Activated CD4-positive, alpha-beta memory T cell treated with anti-CD3 and anti-CD28 coated beads for 36 hours (primary cell): ENCODE results near the gene OLFML2A. TPM values are rescaled to one million over a fixed set of nuclear protein-coding genes. Genes with fewer than 3 reads are reported as not detected.
"Not testable (repeated sequence)": the region's sequence is repeated elsewhere in the genome, so short reads cannot be mapped to it uniquely, and the experiment has no call there.

Source experiments
- CTCF ChIA-PET: fragments of 350-600 bp; sonication (Branson Sonifier 250); formaldehyde crosslinking; loops from one replicate; lab custom pipeline; 2021; ENCODE audit warnings: antibody characterized with exemption, inconsistent platforms; lab: Charles Lee
- POLR2A ChIA-PET: fragments of 350-600 bp; sonication (Branson Sonifier 250); formaldehyde crosslinking; loops from one replicate; lab custom pipeline; 2021; ENCODE audit warnings: antibody characterized with exemption; lab: Charles Lee
- DNase-seq: peaks from one replicate; pipeline ENCODE4 v3.0.0-alpha.2; 2020
- H3K27ac Mint-ChIP-seq: one replicate; pipeline ENCODE4 v1.8.0; 2021; ENCODE audit warnings: mixed read lengths
- H3K27me3 Mint-ChIP-seq: one replicate; pipeline ENCODE4 v1.8.0; 2021; ENCODE audit warnings: mixed read lengths
- H3K36me3 Mint-ChIP-seq: one replicate; pipeline ENCODE4 v1.8.0; 2021; ENCODE audit warnings: mixed read lengths
- H3K4me1 Mint-ChIP-seq: one replicate; pipeline ENCODE4 v1.8.0; 2021; ENCODE audit warnings: low read depth, mixed read lengths
- H3K4me3 Mint-ChIP-seq: one replicate; pipeline ENCODE4 v1.8.0; 2021; ENCODE audit warnings: mild to moderate bottlenecking, mixed read lengths
- H3K9me3 Mint-ChIP-seq: one replicate; pipeline ENCODE4 v1.8.0; 2021; ENCODE audit warnings: mixed read lengths
- intact Hi-C: fragments of 100-400 bp; cut with micrococcal nuclease; formaldehyde crosslinking; loops from one replicate; pipeline ENCODE4 v1.15.1; 2023
- total RNA-seq, 2 experiments: library from RNA; stranded (reverse); gene quantifications; one replicate each; pipeline ENCODE4 v1.2.3, GENCODE V29; 2021

The OLFML2A gene
- total RNA-seq: not detected

DNA sequence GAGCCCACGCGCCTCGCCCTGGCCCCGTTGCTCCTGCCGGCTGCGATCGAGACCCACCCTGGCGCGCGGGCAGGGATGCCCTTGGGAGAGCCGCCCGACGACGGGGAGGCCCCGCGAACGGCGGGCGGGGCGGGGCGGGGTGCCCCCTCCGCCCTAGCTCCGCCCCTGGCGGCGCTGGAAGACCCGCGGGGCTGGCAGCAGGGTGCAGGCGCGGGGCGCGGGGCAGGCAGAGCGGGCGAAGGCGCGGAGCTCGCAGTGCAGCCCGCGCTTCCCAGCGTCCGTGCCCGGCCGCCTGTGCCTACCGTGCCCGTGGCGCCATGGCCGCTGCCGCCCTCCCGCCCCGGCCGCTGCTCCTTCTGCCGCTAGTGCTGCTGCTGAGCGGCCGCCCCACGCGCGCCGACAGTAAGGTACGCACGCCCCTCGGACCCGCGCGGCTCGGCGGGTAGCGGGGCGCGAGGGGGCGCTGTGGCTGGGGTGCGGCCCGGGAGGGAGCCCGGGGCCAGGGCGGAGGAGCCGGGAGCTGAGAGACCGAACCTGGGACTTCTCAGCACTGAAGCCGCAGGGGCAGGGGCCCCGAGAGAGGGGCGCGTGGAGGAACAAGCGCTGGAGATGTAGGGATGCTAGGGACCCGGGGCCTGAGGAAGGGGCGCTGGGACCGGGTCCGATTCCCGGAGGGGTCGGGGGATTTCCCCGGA, at the start of gene OLFML2A:
OLFML2A (plus strand) TSS at position 180 of the 695 bp plus-strand sequence; CDS start at position 318, 138 bp downstream.
- intact Hi-C loops: no loop called here
- Mint-ChIP-seq H3K36me3 (no peaks in the 10 kb centered on the region), H3K4me1 (peaks cover 28% of the 10 kb centered on the region), H3K4me3 (peak within 1 kb of the TSS; percentile 60), H3K9me3 (no peaks in the 10 kb centered on the region), H3K27me3 (peaks cover 38% of the 10 kb centered on the region), H3K27ac (no peak within 1 kb of the TSS)
- peak; percentile 19 for DNase-seq
- POLR2A ChIA-PET: interaction anchor here (0.6 kb wide), 1 partner anchor 890 kb away, joined by 4 read pairs; no protein-coding TSS in a partner anchor
- CTCF ChIA-PET: interaction anchor here (0.6 to 15.7 kb wide), 6 partner anchors 8 to 154 kb away, joined by 3 to 530 read pairs (median 5); partner anchors contain the start of gene WDR38

DNA sequence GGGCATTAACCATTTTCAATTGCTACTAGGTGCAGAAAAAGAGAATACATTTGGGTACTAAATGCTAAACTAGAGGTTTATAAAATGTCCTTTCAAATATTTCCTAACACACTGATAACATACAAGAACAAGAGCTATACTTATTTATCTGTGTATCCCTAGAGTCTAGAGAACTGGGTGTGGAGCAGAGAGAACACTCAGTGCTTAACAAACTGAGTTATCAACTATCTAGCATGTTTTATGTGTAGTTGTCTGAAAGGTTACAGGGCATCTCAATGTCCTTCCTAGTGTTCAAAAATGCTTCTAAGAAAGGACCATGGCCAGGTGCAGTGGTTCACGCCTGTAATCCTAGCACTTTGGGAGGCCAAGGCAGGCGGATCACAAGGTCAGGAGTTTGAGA, 46.2 kb upstream of the OLFML2A start:
- POLR2A ChIA-PET: no interaction called here
- intact Hi-C loops: no loop called here
- Mint-ChIP-seq H3K27me3 (peaks cover 6% of the 10 kb centered on the region), H3K4me3 (no peak overlapping the region), H3K9me3 (no peaks in the 10 kb centered on the region), H3K27ac (no peak overlapping the region), H3K36me3 (no peaks in the 10 kb centered on the region), H3K4me1 (peaks cover 20% of the 10 kb centered on the region)
- DNase-seq: no peak
- CTCF ChIA-PET: no interaction called here

DNA sequence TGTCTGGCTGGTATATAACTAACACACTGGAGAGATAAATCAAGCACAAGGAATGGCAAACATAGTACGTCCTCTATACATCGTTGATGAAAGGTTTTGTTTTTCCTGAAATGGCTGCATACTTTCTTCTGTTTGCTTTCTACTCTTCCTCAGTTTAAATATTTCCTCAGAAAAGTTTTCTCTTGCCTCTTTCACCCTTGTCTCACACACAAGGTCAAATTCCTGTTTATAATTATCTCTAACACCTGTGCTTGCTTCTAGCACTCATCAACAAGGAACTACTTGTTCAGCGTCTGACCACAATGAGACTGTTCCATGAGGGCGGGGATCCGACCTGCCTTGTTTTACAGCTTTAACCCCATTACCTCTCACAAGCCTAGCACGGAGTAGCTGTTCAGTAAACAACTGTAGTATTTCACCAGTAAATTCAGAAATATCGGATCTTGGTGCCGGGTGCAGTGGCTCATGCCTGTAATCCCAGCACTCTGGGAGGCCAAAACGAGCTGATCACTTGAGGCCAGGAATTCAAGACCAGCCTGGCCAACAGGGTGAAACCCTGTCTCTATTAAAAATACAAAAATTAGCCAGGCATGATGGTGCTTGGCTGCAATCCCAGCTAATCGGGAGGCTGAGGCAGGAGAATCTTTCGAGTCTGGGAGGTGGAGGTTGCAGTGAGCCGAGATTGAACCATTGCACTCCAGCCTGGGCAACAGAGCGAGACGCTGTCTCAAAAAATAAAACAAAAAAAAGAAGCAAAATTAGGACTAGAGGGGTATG, 42.8 kb upstream of the OLFML2A start:
- intact Hi-C loops: loop anchor here (2.0 kb wide), 1 partner anchor 21 kb away; no protein-coding TSS in a partner anchor
- DNase-seq: no peak
- peaks cover 17% of the 10 kb centered on the region for H3K4me1 Mint-ChIP-seq
- POLR2A ChIA-PET: no interaction called here
- no peaks in the 10 kb centered on the region for H3K36me3 Mint-ChIP-seq
- H3K27ac Mint-ChIP-seq: no peak overlapping the region
- peaks cover 9% of the 10 kb centered on the region for H3K27me3 Mint-ChIP-seq
- CTCF ChIA-PET: interaction anchor here (1.1 to 1.8 kb wide), 4 partner anchors 10 to 119 kb away, joined by 3 to 5 read pairs (median 4); partner anchors contain the start of gene WDR38
- H3K9me3 Mint-ChIP-seq: no peaks in the 10 kb centered on the region
- H3K4me3 Mint-ChIP-seq: no peak overlapping the region

DNA sequence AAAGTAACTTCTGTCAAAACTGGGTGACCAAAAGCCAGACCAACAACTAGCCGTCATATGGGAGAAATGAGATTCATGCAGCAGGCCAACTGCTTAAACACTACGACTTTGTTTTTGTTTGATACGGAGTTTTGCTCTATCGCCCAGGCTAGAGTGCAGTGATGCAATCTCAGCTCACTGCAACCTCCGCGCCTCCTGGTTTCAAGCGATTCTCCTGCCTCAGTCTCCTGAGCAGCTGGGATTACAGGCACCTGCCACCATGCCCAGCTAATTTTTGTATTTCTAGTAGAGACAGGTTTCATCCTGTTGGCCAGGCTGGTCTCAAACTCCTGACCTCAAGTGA, 42.2 kb upstream of the OLFML2A start:
- H3K27me3 Mint-ChIP-seq, H3K27ac Mint-ChIP-seq, H3K36me3 Mint-ChIP-seq, DNase-seq, H3K4me3 Mint-ChIP-seq, H3K9me3 Mint-ChIP-seq, POLR2A ChIA-PET: not testable (repeated sequence)
- intact Hi-C loops: loop anchor here (2.0 kb wide), 1 partner anchor 20 kb away; no protein-coding TSS in a partner anchor
- CTCF ChIA-PET: interaction anchor here (1.1 to 1.8 kb wide), 4 partner anchors 11 to 119 kb away, joined by 3 to 5 read pairs (median 4); partner anchors contain the start of gene WDR38
- peaks cover 17% of the 10 kb centered on the region for H3K4me1 Mint-ChIP-seq

DNA sequence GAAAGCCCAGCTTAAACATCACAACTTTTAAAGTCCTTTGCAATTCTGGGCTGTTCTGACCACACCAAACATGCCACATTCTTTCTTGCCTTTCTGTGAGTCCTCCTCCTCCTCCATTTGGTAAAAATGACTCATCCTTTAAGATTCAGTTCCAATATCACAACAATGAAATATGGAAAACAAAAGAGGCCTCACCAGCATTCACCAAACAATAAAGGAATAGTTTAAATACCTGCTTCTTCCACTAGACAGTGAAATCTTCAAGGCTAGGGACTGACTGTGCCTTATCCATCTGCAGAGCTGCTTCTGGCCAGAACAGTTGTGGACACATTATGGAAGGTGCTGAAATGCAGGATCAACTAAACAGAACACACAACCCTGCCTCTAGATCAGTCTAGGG, 41.8 kb upstream of the OLFML2A start:
- no peak overlapping the region for H3K4me3 Mint-ChIP-seq
- POLR2A ChIA-PET: no interaction called here
- intact Hi-C loops: loop anchor here (2.0 kb wide), 1 partner anchor 20 kb away; no protein-coding TSS in a partner anchor

DNA sequence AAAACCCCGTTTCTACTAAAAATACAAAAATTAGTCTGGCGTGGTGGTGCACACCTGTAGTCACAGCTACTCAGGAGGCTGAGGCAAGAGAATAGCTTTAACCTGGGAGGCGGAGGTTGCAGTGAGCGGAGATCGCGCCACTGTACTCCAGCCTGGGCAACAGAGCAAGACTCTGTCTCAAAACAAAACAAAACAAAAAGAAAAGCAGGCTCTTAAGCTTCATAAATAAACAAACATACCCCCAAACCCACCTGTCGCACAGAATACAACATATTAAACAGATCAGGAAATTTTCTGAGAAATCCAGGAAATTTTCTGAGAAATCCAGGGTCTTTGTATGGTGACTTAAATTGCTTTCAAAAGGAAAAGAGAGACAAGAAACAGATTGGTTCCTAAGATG, 38.9 kb upstream of the OLFML2A start:
- H3K27me3 Mint-ChIP-seq, H3K36me3 Mint-ChIP-seq, intact Hi-C loops, H3K4me3 Mint-ChIP-seq, DNase-seq, H3K9me3 Mint-ChIP-seq, H3K27ac Mint-ChIP-seq, POLR2A ChIA-PET: not testable (repeated sequence)
- CTCF ChIA-PET: interaction anchor here (1.3 kb wide), 1 partner anchor 26 kb away, joined by 3 read pairs; no protein-coding TSS in a partner anchor
- H3K4me1 Mint-ChIP-seq: peaks cover 17% of the 10 kb centered on the region

More for the DNA sequence above, 41.8 kb upstream of the OLFML2A start:
- CTCF ChIA-PET: interaction anchor here (1.7 to 1.8 kb wide), 2 partner anchors 11 to 23 kb away, joined by 4 to 5 read pairs; no protein-coding TSS in a partner anchor
- no peak for DNase-seq
- Mint-ChIP-seq H3K9me3 (no peaks in the 10 kb centered on the region), H3K27me3 (peaks cover 9% of the 10 kb centered on the region), H3K4me1 (peaks cover 17% of the 10 kb centered on the region), H3K27ac (peak overlapping the region; percentile 34), H3K36me3 (no peaks in the 10 kb centered on the region)

DNA sequence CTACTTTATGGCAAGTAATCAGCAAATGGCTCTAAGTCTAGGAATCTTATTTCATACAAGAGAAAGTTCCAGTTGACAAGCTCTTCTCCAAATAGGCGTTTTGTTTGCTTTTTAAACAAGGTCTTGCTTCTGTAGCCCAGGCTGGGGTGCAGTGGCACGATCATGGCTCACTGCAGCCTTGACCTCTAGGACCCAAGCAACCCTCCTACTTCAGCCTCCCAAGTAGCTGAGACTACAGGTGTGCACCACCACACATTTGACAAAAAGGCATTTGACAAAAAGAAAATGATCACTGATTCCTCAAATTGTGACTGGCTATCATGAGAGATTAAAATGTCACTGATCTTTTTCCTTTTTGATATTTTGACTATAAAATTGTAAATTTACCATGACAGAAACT, 37.6 kb upstream of the OLFML2A start:
- no peak overlapping the region for H3K27ac Mint-ChIP-seq
- H3K36me3 Mint-ChIP-seq: no peaks in the 10 kb centered on the region
- POLR2A ChIA-PET: interaction anchor here (0.5 kb wide), 1 partner anchor 681 kb away, joined by 3 read pairs; no protein-coding TSS in a partner anchor
- intact Hi-C loops: no loop called here
- H3K27me3 Mint-ChIP-seq: peaks cover 2% of the 10 kb centered on the region
- H3K9me3 Mint-ChIP-seq: no peaks in the 10 kb centered on the region
- CTCF ChIA-PET: interaction anchor here (1.3 kb wide), 1 partner anchor 28 kb away, joined by 3 read pairs; no protein-coding TSS in a partner anchor
- H3K4me3 Mint-ChIP-seq: no peak overlapping the region
- H3K4me1 Mint-ChIP-seq: peaks cover 19% of the 10 kb centered on the region
- DNase-seq: no peak

DNA sequence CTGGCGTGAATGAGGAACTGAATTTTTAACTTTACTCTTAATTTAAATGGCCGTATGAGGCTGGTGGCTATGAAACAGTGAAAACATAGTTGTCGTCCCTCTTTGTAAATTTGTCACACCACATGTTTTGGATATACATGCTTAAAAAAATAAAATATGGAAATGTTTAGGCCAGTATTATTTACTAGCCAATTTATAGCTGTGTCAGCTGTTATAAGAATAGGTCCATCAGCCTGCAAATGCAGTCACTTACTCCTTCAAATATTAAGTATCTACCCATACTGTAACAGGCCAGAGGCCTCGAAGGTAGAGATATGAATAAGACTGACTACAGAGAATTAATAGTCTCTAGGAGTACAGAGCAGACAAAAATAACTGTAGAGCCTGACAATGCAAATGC, 35.8 kb upstream of the OLFML2A start:
- POLR2A ChIA-PET: no interaction called here
- CTCF ChIA-PET: no interaction called here
- Mint-ChIP-seq H3K4me3 (no peak overlapping the region), H3K27me3 (peaks cover 4% of the 10 kb centered on the region), H3K36me3 (no peaks in the 10 kb centered on the region), H3K4me1 (peaks cover 5% of the 10 kb centered on the region), H3K9me3 (no peaks in the 10 kb centered on the region), H3K27ac (no peak overlapping the region)
- DNase-seq: no peak
- intact Hi-C loops: no loop called here

DNA sequence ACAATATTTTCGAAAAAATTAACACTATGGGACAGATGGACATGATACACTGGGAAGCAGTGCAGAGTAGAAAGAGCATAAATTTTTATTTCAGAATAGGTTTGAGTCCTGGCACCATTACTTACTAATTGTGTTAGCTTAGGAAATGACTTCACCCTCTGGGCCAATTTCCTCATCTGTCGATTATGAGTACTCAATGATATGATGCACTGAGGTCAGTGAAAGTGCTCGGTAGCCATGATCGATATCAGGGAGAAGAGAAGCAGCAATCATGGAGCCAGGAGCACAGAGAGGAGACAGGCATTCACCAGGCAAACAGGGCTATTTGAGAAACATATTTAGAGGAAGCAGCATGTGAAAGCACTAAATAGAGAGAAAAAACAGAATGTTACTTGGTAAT, 35.3 kb upstream of the OLFML2A start:
- H3K4me3 Mint-ChIP-seq: no peak overlapping the region
- H3K36me3 Mint-ChIP-seq: no peaks in the 10 kb centered on the region
- POLR2A ChIA-PET: no interaction called here
- peaks cover 5% of the 10 kb centered on the region for H3K4me1 Mint-ChIP-seq
- intact Hi-C loops: no loop called here
- no peaks in the 10 kb centered on the region for H3K9me3 Mint-ChIP-seq
- H3K27me3 Mint-ChIP-seq: peaks cover 4% of the 10 kb centered on the region
- H3K27ac Mint-ChIP-seq: no peak overlapping the region
- CTCF ChIA-PET: no interaction called here
- DNase-seq: no peak

DNA sequence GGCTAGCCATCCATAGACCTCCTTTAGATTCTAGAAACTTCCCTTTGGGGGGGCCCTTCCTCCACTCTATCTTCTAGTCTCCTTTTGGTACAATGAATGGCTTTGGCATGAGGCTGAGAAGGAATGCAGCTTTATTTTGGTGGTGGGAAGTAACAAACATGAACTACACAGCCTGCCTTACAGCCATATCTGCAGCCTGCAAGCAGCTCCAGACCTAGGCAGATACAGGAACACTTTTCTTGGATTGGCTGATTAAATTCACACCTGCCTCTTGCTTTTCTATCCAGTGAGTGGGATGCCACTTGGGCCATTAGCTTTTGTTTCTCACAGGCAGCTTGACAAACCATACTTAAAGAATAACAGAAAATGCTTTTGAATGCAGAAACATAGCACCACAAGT, 34.0 kb upstream of the OLFML2A start:
- no peaks in the 10 kb centered on the region for H3K9me3 Mint-ChIP-seq
- peaks cover 5% of the 10 kb centered on the region for H3K4me1 Mint-ChIP-seq
- CTCF ChIA-PET: interaction anchor here (0.8 to 1.8 kb wide), 7 partner anchors 24 to 126 kb away, joined by 3 to 11 read pairs (median 4); partner anchors contain the start of gene WDR38
- no peak overlapping the region for H3K4me3 Mint-ChIP-seq
- intact Hi-C loops: no loop called here
- POLR2A ChIA-PET: interaction anchor here (0.9 kb wide), 1 partner anchor 117 kb away, joined by 3 read pairs; no protein-coding TSS in a partner anchor
- H3K27ac Mint-ChIP-seq: no peak overlapping the region
- peaks cover 8% of the 10 kb centered on the region for H3K27me3 Mint-ChIP-seq
- no peak for DNase-seq
- no peaks in the 10 kb centered on the region for H3K36me3 Mint-ChIP-seq

DNA sequence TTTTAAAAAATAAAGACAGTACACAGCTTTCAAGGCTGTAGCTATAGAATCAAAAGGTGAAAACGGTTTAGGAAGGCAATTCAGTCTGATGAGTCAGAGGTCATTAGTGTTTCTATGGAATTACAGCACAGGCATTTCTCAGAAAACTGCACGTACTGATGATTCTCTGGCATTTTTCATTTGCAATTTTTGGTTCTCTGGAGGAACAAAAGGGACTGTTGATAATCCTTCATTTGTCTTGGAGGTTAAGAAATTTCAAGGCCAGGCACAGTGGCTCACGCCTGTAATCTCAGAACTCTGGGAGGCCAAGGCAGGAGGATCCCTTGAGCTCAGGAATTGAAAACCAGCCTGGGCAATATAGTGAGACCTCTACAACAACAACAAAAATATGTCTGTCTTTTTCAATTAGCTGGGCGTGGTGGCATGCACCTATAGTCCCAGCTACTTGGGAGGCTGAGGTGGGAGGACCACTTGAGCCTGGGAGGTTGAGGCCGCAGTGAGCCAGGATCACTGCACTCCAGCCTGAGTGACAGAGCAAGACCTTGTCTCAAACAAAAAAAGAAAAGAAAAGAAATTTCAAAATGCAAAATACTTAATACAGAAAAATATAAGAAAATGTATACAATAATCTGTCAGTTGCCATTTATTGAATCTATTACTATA, 33.1 kb upstream of the OLFML2A start:
- intact Hi-C loops: no loop called here
- DNase-seq: no peak
- ChIA-PET POLR2A (no interaction called here), CTCF (interaction anchor here (0.8 to 1.8 kb wide), 10 partner anchors 25 to 127 kb away, joined by 3 to 11 read pairs (median 4); partner anchors contain the start of gene WDR38)
- H3K36me3 Mint-ChIP-seq: no peaks in the 10 kb centered on the region
- H3K4me1 Mint-ChIP-seq: peaks cover 5% of the 10 kb centered on the region
- H3K27me3 Mint-ChIP-seq: peaks cover 10% of the 10 kb centered on the region
- no peak overlapping the region for H3K4me3 Mint-ChIP-seq
- no peak overlapping the region for H3K27ac Mint-ChIP-seq
- no peaks in the 10 kb centered on the region for H3K9me3 Mint-ChIP-seq
